Measurements from ENCODE around the gene SLC25A25. TPM values are rescaled to one million over a fixed set of nuclear protein-coding genes. Genes with fewer than 3 reads are reported as not detected.

SLC25A25 gene
- total and polyA plus RNA-seq, 2 experiments from 2014 or later, result 8.2 to 20.2 TPM

- H4K20me1 ChIP-seq (ENCODE audit: insufficient read depth), result no peaks in the 10 kb centered on the region
- H3K36me3 ChIP-seq (ENCODE audit: low read depth), result no peaks in the 10 kb centered on the region
- H3K27ac ChIP-seq, result peak overlapping the region; percentile 98
- 88 to 89% methylated on average over 12 to 16 of the region's 16 CpGs for WGBS, 2 experiments (ENCODE audit: low coverage in 1 of 2, low lambda C conversion rate in 2 of 2, missing lambda C conversion rate in 2 of 2)
- no peak overlapping the region for H2AFZ ChIP-seq
- H3K4me1 ChIP-seq (ENCODE audit: insufficient read depth), result peaks cover 28% of the 10 kb centered on the region
- no peak overlapping the region for H3K4me2 ChIP-seq (ENCODE audit: unreplicated experiment)
- TF ChIP-seq EZH2phosphoT487 (IDR thresholded peaks at IDR 0.05; ENCODE audit: insufficient read depth, low read depth), result no peak
- no peak for TF ChIP-seq EZH2 (IDR thresholded peaks at IDR 0.05; ENCODE audit: insufficient read depth, poor library complexity, severe bottlenecking)
- no peaks in the 10 kb centered on the region for H3K9me2 ChIP-seq (ENCODE audit: insufficient read depth)
- no peaks in the 10 kb centered on the region for H3K27me3 ChIP-seq (replicated peaks; ENCODE audit: insufficient read depth)
- H3K4me3 ChIP-seq, result no peak overlapping the region
- peak overlapping the region; percentile 84 for H3K9ac ChIP-seq
- peaks cover 30% of the 10 kb centered on the region for H3F3A ChIP-seq (ENCODE audit: insufficient read depth)
- in situ Hi-C loops (cut with MboI), result no loop called here
- no peak for DNase-seq
- no peaks in the 10 kb centered on the region for H3K9me3 ChIP-seq (ENCODE audit: low read depth)
- peaks cover 90% of the 10 kb centered on the region for H3K79me2 ChIP-seq (ENCODE audit: insufficient read depth)
These were observed 24.4 kb downstream of the SLC25A25 start for GRCh38 chr9:128092199-128092977.

DNA sequence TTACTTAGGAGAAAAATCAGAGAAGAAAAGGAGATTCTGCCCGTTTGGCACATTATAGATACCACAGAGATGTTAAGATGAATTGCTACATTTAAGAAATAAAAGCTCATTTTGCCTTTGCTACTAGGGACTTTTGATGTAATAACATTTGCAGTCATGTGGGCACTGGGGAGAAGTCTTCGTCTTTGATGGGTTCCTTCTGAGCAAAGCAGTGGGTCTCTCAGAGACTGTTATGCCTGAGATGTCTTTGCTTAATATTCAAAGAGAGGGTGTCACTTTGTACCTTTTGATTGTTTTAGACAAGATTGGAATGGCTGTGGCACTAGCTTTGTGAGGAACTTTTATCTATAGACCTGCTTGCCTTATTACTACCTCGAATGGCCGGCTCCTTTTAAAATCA, 25.0 kb downstream of the SLC25A25 start:
- peak overlapping the region; percentile 84 for H3K9ac ChIP-seq
- WGBS, 2 experiments (ENCODE audit: low coverage in 1 of 2, low lambda C conversion rate in 2 of 2, missing lambda C conversion rate in 2 of 2), result 65 to 75% methylated on average over 4 of the region's 4 CpGs
- in situ Hi-C loops (cut with MboI), result no loop called here

GRCh38 chr9:128094166-128094949, 26.3 kb downstream of the SLC25A25 start:
- no peaks in the 10 kb centered on the region for H3K9me3 ChIP-seq (ENCODE audit: low read depth)
- peak overlapping the region; percentile 98 for H3K27ac ChIP-seq
- H4K20me1 ChIP-seq (ENCODE audit: insufficient read depth), result no peaks in the 10 kb centered on the region
- H3K27me3 ChIP-seq (replicated peaks; ENCODE audit: insufficient read depth), result no peaks in the 10 kb centered on the region
- no peaks in the 10 kb centered on the region for H3K9me2 ChIP-seq (ENCODE audit: insufficient read depth)
- peak overlapping the region; percentile 77 for H3K4me2 ChIP-seq (ENCODE audit: unreplicated experiment)
- H3K4me3 ChIP-seq, result peak overlapping the region; percentile 62
- peaks cover 77% of the 10 kb centered on the region for H3K79me2 ChIP-seq (ENCODE audit: insufficient read depth)
- peak overlapping the region; percentile 84 for H3K9ac ChIP-seq
- TF ChIP-seq EZH2phosphoT487 (IDR thresholded peaks at IDR 0.05; ENCODE audit: insufficient read depth, low read depth), result no peak
- TF ChIP-seq EZH2 (IDR thresholded peaks at IDR 0.05; ENCODE audit: insufficient read depth, poor library complexity, severe bottlenecking), result no peak
- H2AFZ ChIP-seq, result peak overlapping the region; percentile 57
- in situ Hi-C loops (cut with MboI), result no loop called here
- H3K36me3 ChIP-seq (ENCODE audit: low read depth), result no peaks in the 10 kb centered on the region
- H3K4me1 ChIP-seq (ENCODE audit: insufficient read depth), result peaks cover 38% of the 10 kb centered on the region
- peak; percentile 99 for DNase-seq
- 2 to 4% methylated on average over 8 of the region's 8 CpGs for WGBS, 2 experiments (ENCODE audit: low coverage in 1 of 2, low lambda C conversion rate in 2 of 2, missing lambda C conversion rate in 2 of 2)
- H3F3A ChIP-seq (ENCODE audit: insufficient read depth), result peaks cover 38% of the 10 kb centered on the region

More for the DNA sequence above, 25.0 kb downstream of the SLC25A25 start:
- Histone ChIP-seq H3K79me2 (ENCODE audit: insufficient read depth) (peaks cover 90% of the 10 kb centered on the region), H3K27ac (peak overlapping the region; percentile 98), H3F3A (ENCODE audit: insufficient read depth) (peaks cover 36% of the 10 kb centered on the region), H3K27me3 (replicated peaks; ENCODE audit: insufficient read depth) (no peaks in the 10 kb centered on the region), H2AFZ (no peak overlapping the region), H3K9me2 (ENCODE audit: insufficient read depth) (no peaks in the 10 kb centered on the region), H3K4me1 (ENCODE audit: insufficient read depth) (peaks cover 34% of the 10 kb centered on the region), H4K20me1 (ENCODE audit: insufficient read depth) (no peaks in the 10 kb centered on the region), H3K4me3 (no peak overlapping the region), H3K36me3 (ENCODE audit: low read depth) (no peaks in the 10 kb centered on the region), H3K9me3 (ENCODE audit: low read depth) (no peaks in the 10 kb centered on the region), H3K4me2 (ENCODE audit: unreplicated experiment) (peak overlapping the region; percentile 77)
- no peak for DNase-seq
- TF ChIP-seq EZH2phosphoT487 (IDR thresholded peaks at IDR 0.05; ENCODE audit: insufficient read depth, low read depth) (no peak), EZH2 (IDR thresholded peaks at IDR 0.05; ENCODE audit: insufficient read depth, poor library complexity, severe bottlenecking) (no peak)

DNA sequence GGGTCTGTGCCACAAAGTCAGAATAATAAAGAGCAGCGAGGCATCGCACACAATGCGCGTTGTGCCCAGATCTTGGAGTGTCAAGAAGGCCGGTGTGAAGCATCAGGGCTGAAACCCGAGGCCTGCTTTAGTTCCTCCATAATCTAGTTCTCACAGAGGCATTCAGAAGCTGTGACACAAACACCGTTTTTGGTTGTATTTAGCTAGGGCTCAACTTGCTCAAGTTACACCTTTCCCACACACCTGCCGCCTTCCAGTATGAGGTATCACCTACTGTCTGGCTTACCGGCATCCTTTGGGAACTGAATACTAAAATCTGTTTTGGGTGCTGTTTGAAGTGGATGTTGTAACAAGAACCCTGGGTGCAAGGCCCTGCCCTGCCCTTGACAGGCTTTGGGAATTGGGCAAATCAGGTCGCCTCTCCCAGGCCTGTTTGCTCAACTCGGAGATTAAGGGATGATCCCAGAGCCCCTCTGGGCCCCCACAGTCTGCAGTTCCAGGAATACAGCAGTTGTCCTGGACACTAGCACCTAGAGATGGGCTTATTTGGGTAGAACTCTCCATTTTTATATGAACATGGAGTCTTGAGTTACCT, 27.0 kb downstream of the SLC25A25 start:
- no peak for DNase-seq
- TF ChIP-seq EZH2 (IDR thresholded peaks at IDR 0.05; ENCODE audit: insufficient read depth, poor library complexity, severe bottlenecking), result no peak
- no peak for TF ChIP-seq EZH2phosphoT487 (IDR thresholded peaks at IDR 0.05; ENCODE audit: insufficient read depth, low read depth)
- H3K36me3 ChIP-seq (ENCODE audit: low read depth), result no peaks in the 10 kb centered on the region
- peak overlapping the region; percentile 21; the same call in 1 of the 2 replicates for H3K4me3 ChIP-seq
- H3K9ac ChIP-seq, result peak overlapping the region; percentile 58
- H3K4me2 ChIP-seq (ENCODE audit: unreplicated experiment), result peak overlapping the region; percentile 55
- peaks cover 77% of the 10 kb centered on the region for H3K79me2 ChIP-seq (ENCODE audit: insufficient read depth)
- no peaks in the 10 kb centered on the region for H4K20me1 ChIP-seq (ENCODE audit: insufficient read depth)
- H3K9me3 ChIP-seq (ENCODE audit: low read depth), result no peaks in the 10 kb centered on the region
- H3K27me3 ChIP-seq (replicated peaks; ENCODE audit: insufficient read depth), result no peaks in the 10 kb centered on the region
- H3K4me1 ChIP-seq (ENCODE audit: insufficient read depth), result peaks cover 45% of the 10 kb centered on the region
- no peak overlapping the region for H2AFZ ChIP-seq
- in situ Hi-C loops (cut with MboI), result no loop called here
- H3K9me2 ChIP-seq (ENCODE audit: insufficient read depth), result no peaks in the 10 kb centered on the region
- peaks cover 45% of the 10 kb centered on the region for H3F3A ChIP-seq (ENCODE audit: insufficient read depth)
- WGBS, 2 experiments (ENCODE audit: low coverage in 1 of 2, low lambda C conversion rate in 2 of 2, missing lambda C conversion rate in 2 of 2), result 76 to 77% methylated on average over 11 of the region's 11 CpGs
- peak overlapping the region; percentile 98 for H3K27ac ChIP-seq
